GM13976 (cell line): ENCODE measurements around the gene FKBP4.

Experiments
- DNase-seq: peaks from one replicate; pipeline ENCODE4 v3.0.0; 2012; ENCODE audit warnings: low spot score
- in situ Hi-C: fragments of 300-500 bp; cut with MboI; formaldehyde crosslinking; loops from one replicate; pipeline ENCODE4 v1.12.0; 2022; ENCODE audit warnings: low sequenced_read_pairs, mixed read lengths, inconsistent platforms; ENCODE audit not compliant: unreplicated experiment
- TF ChIP-seq, protein P1 (sequence below): IDR thresholded peaks from 2 replicates; pipeline ENCODE4 v1.5.1; 2012; ENCODE audit warnings: borderline replicate concordance, mild to moderate bottlenecking; ENCODE audit not compliant: insufficient read depth; ENCODE audit errors: extremely low read depth, missing control alignments, control extremely low read depth

The FKBP4 gene

GRCh38 chr12:2776129-2776806 lies 18.5 kb upstream of the FKBP4 start:
- no peak for DNase-seq
- TF ChIP-seq, protein P1, sequence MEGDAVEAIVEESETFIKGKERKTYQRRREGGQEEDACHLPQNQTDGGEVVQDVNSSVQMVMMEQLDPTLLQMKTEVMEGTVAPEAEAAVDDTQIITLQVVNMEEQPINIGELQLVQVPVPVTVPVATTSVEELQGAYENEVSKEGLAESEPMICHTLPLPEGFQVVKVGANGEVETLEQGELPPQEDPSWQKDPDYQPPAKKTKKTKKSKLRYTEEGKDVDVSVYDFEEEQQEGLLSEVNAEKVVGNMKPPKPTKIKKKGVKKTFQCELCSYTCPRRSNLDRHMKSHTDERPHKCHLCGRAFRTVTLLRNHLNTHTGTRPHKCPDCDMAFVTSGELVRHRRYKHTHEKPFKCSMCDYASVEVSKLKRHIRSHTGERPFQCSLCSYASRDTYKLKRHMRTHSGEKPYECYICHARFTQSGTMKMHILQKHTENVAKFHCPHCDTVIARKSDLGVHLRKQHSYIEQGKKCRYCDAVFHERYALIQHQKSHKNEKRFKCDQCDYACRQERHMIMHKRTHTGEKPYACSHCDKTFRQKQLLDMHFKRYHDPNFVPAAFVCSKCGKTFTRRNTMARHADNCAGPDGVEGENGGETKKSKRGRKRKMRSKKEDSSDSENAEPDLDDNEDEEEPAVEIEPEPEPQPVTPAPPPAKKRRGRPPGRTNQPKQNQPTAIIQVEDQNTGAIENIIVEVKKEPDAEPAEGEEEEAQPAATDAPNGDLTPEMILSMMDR = no peak
- in situ Hi-C loops = no loop called here

- TF ChIP-seq, protein P1 = no peak
- in situ Hi-C loops = no loop called here
Observed at GRCh38 chr12:2779281-2779680, 15.5 kb upstream of the FKBP4 start.

DNA sequence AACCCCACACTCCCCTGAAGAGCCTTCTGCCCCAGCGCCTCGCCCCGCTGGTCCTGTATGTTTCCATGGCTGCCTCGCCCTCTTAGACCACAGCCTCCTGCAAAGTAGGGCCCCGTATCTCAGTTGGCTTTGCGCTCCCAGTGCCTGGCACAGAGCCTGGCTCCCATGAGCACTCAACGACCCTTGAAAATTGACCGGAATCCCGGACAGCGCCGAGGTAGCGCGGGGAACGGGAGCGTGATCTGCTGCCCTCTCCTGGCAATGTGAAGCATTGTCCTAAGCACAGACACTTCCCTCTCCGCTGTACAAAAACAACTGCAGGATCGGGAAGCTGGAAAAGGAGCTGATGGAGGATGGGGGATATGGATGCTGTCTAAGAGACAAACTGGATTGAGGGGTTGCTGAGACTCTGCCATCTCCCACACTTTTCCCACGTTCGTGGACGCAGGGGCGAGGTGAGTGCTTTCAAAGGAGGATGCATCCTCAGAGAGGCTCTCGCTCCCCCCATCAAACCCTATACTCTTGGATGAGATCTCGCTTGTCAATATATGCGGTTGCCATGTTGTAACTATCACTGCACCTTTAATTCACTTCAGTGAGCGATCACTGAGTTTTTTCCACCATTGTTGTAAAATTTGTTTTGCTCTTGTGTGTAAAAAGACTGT lies 10.7 kb upstream of the FKBP4 start:
- in situ Hi-C loops = no loop called here
- peak; percentile 69 for DNase-seq
- TF ChIP-seq, protein P1 = peak; percentile 87

More at GRCh38 chr12:2779281-2779680, 15.5 kb upstream of the FKBP4 start:
- no peak for DNase-seq

- no peak for DNase-seq
Observed at GRCh38 chr12:2785017-2785416, 9.8 kb upstream of the FKBP4 start.

GRCh38 chr12:2791089-2791488 lies 3.7 kb upstream of the FKBP4 start:
- in situ Hi-C loops = no loop called here
- DNase-seq = no peak
- TF ChIP-seq, protein P1 = no peak

More at GRCh38 chr12:2785017-2785416, 9.8 kb upstream of the FKBP4 start:
- TF ChIP-seq, protein P1 = no peak
- in situ Hi-C loops = no loop called here

- TF ChIP-seq, protein P1 = no peak
- DNase-seq = no peak
- in situ Hi-C loops = no loop called here
Observed at GRCh38 chr12:2792671-2793500, 1.9 kb upstream of the FKBP4 start.
